HepG2 (cell line): Measurements from ENCODE around the gene SUB1. TPM values are rescaled to one million over a fixed set of nuclear protein-coding genes. Genes with fewer than 3 reads are reported as not detected.

Experiments
- ATAC-seq: fragments of 200-7000 bp; cut with Tn5 transposase; 3 replicates; pipeline ENCODE4 v1.9.1; 2020; ENCODE audit warnings: mild to moderate bottlenecking, moderate library complexity
- BruUV-seq: library from RNA; stranded (reverse); fragments of 400-500 nt; replicated peaks from 2 replicates; lab custom pipeline; 2021; lab: Mats Ljungman, UMichigan
- CTCF ChIA-PET: fragments of 300-600 bp; formaldehyde crosslinking; extraction: SDS; loops from one replicate; lab custom pipeline; 2021; ENCODE audit warnings: low total read pairs, inconsistent platforms, low intra/inter-chr PET ratio; lab: Yijun Ruan, JAX
- POLR2A ChIA-PET: fragments of 350-600 bp; sonication (Branson Sonifier 250); formaldehyde crosslinking; loops from one replicate; lab custom pipeline; 2020; ENCODE audit warnings: antibody characterized with exemption, inconsistent platforms; lab: Yijun Ruan, JAX
- DNase-seq: peaks from one replicate; pipeline ENCODE4 v3.0.0-alpha.2; 2015; ENCODE audit warnings: low spot score
- FAIRE-seq: peaks from 3 replicates; lab custom pipeline; 2011; peaks lifted over from hg19 to GRCh38; lab: Jason Lieb, UNC
- H2AFZ ChIP-seq: one replicate; pipeline ENCODE4 v1.6.1; 2011; ENCODE audit warnings: low read length, inconsistent platforms
- H3K27ac ChIP-seq: fragments of 300-600 bp; 3 replicates; pipeline ENCODE4 v1.8.0; 2011; ENCODE audit warnings: mixed run types, mild to moderate bottlenecking, mixed read lengths, low read length, inconsistent platforms; ENCODE audit not compliant: insufficient read depth; ENCODE audit errors: extremely low read length
- H3K27me3 ChIP-seq, 2 experiments: fragments of 200-600 bp in 1 of 2; 2 replicates in 1 of 2; 3 replicates in 1 of 2; pipeline versions ENCODE4 v1.6.0 to v1.8.0; 2011; ENCODE audit warnings: low read length in 2 of 2, mild to moderate bottlenecking in 2 of 2, moderate library complexity in 2 of 2, inconsistent platforms in 1 of 2; ENCODE audit not compliant: insufficient read depth in 2 of 2, control insufficient read depth in 1 of 2
- H3K36me3 ChIP-seq, 2 experiments: fragments of 200-600 bp in 1 of 2; replicated peaks in 1 of 2; 2 replicates in 1 of 2; 3 replicates in 1 of 2; pipeline versions ENCODE4 v1.5.1 to v1.8.0; 2011; ENCODE audit warnings: low read length in 2 of 2, inconsistent platforms in 1 of 2; ENCODE audit not compliant: insufficient read depth in 2 of 2, control insufficient read depth in 1 of 2
- H3K4me1 ChIP-seq: 2 replicates; pipeline ENCODE4 v1.5.1; 2012; ENCODE audit warnings: low read length, inconsistent platforms; ENCODE audit not compliant: insufficient read depth
- H3K4me2 ChIP-seq: 2 replicates; pipeline ENCODE4 v1.6.0; 2011; ENCODE audit warnings: low read depth, low read length, inconsistent platforms
- H3K4me3 ChIP-seq, 3 experiments: fragments of 200-600 bp in 1 of 3; sonication (generic), shearing (Covaris generic) in 1 of 3; replicated peaks in 1 of 3; 2 replicates each; pipeline ENCODE4 v1.5.1; 2011 to 2016; ENCODE audit warnings: low read length in 3 of 3, inconsistent platforms in 2 of 3, low read depth in 2 of 3, mild to moderate bottlenecking in 2 of 3, control low read depth in 1 of 3, mixed read lengths in 1 of 3; ENCODE audit not compliant: insufficient read depth in 1 of 3
- H3K79me2 ChIP-seq: one replicate; pipeline ENCODE4 v1.6.1; 2011; ENCODE audit warnings: low read length, inconsistent platforms; ENCODE audit not compliant: insufficient read depth
- H3K9ac ChIP-seq: 2 replicates; pipeline ENCODE4 v1.6.0; 2011; ENCODE audit warnings: mild to moderate bottlenecking, low read depth, low read length, inconsistent platforms; ENCODE audit not compliant: insufficient read depth
- H3K9me3 ChIP-seq: 2 replicates; pipeline ENCODE4 v1.5.1; 2012; ENCODE audit warnings: mild to moderate bottlenecking, low read length
- H4K20me1 ChIP-seq: 2 replicates; pipeline ENCODE4 v1.6.0; 2011; ENCODE audit warnings: inconsistent platforms, mild to moderate bottlenecking, low read length, moderate library complexity; ENCODE audit not compliant: insufficient read depth
- ATF5 ChIP-seq: sonication (generic); formaldehyde crosslinking; IDR thresholded peaks from 2 replicates; pipeline ENCODE4 v1.4.0; 2020; ENCODE audit warnings: mild to moderate bottlenecking, low read depth, missing genetic modification reagents
- CBFB ChIP-seq: sonication (generic); formaldehyde crosslinking; IDR thresholded peaks from 2 replicates; pipeline ENCODE4 v1.4.0; 2020; ENCODE audit warnings: missing genetic modification reagents
- DBP ChIP-seq: sonication (generic); formaldehyde crosslinking; IDR thresholded peaks from 2 replicates; pipeline ENCODE4 v1.4.0; 2020; ENCODE audit warnings: missing genetic modification reagents; ENCODE audit errors: not compliant biosample characterization
- FOXP4 ChIP-seq: sonication (generic); formaldehyde crosslinking; IDR thresholded peaks from 2 replicates; pipeline ENCODE4 v1.4.0; 2020; ENCODE audit warnings: missing genetic modification reagents
- GABPB1 ChIP-seq: IDR thresholded peaks from 2 replicates; pipeline ENCODE4 v1.6.1; 2016; ENCODE audit warnings: mild to moderate bottlenecking, missing genetic modification reagents, moderate library complexity, missing compliant biosample characterization
- GTF2F1 ChIP-seq: fragments of 150-350 bp; IDR thresholded peaks from 2 replicates; pipeline ENCODE4 v1.6.1; 2014; ENCODE audit warnings: low read length
- HMGA1 ChIP-seq: sonication (generic); formaldehyde crosslinking; conservative IDR thresholded peaks from 2 replicates; pipeline ENCODE4 v1.4.0; 2020; ENCODE audit warnings: missing genetic modification reagents
- KDM5B ChIP-seq: sonication (generic); formaldehyde crosslinking; IDR thresholded peaks from 2 replicates; pipeline ENCODE4 v1.4.0; 2020; ENCODE audit warnings: missing genetic modification reagents, mild to moderate bottlenecking, borderline replicate concordance
- NCOA1 ChIP-seq: sonication (generic); formaldehyde crosslinking; IDR thresholded peaks from 2 replicates; pipeline ENCODE4 v1.9.0; 2021; ENCODE audit warnings: missing genetic modification reagents
- NR2F1 ChIP-seq, 2 experiments: fragments of 450-650 bp in 1 of 2; formaldehyde crosslinking in 1 of 2; IDR thresholded peaks; 2 replicates each; pipeline versions ENCODE4 v1.5.0 to v1.6.1; 2016 to 2020; ENCODE audit warnings: mild to moderate bottlenecking in 1 of 2, missing compliant biosample characterization in 1 of 2, missing genetic modification reagents in 1 of 2, moderate library complexity in 1 of 2
- TSC22D2 ChIP-seq: sonication (generic); formaldehyde crosslinking; IDR thresholded peaks from 2 replicates; pipeline ENCODE4 v1.5.1; 2020; ENCODE audit warnings: missing genetic modification reagents, mild to moderate bottlenecking, borderline replicate concordance
- ZBTB42 ChIP-seq: sonication (generic); formaldehyde crosslinking; IDR thresholded peaks from 2 replicates; pipeline ENCODE4 v1.5.0; 2020; ENCODE audit warnings: mild to moderate bottlenecking, missing genetic modification reagents
- ZNF337 ChIP-seq: sonication (generic); formaldehyde crosslinking; IDR thresholded peaks from 2 replicates; pipeline ENCODE4 v1.5.1; 2020; ENCODE audit warnings: missing genetic modification reagents, low read depth, mild to moderate bottlenecking, borderline replicate concordance
- ZNF33B ChIP-seq: sonication (generic); formaldehyde crosslinking; IDR thresholded peaks from 2 replicates; pipeline ENCODE4 v1.5.1; 2020; ENCODE audit warnings: mild to moderate bottlenecking, missing genetic modification reagents
- ZNF468 ChIP-seq: sonication (generic); formaldehyde crosslinking; IDR thresholded peaks from 2 replicates; pipeline ENCODE4 v1.8.0; 2022; ENCODE audit warnings: mild to moderate bottlenecking, moderate library complexity, missing genetic modification reagents
- ZNF512 ChIP-seq: sonication (generic); formaldehyde crosslinking; IDR thresholded peaks from 2 replicates; pipeline ENCODE4 v1.4.0; 2020; ENCODE audit warnings: mild to moderate bottlenecking, missing genetic modification reagents
- ZNF563 ChIP-seq: sonication (generic); formaldehyde crosslinking; IDR thresholded peaks from 2 replicates; pipeline ENCODE4 v1.8.0; 2022; ENCODE audit warnings: mild to moderate bottlenecking, moderate library complexity, missing genetic modification reagents
- ZNF704 ChIP-seq: sonication (generic); formaldehyde crosslinking; IDR thresholded peaks from 2 replicates; pipeline ENCODE4 v1.8.1; 2023; ENCODE audit warnings: mild to moderate bottlenecking, inconsistent platforms, moderate library complexity, missing genetic modification reagents, borderline replicate concordance
- ZNF878 ChIP-seq: sonication (generic); formaldehyde crosslinking; IDR thresholded peaks from 2 replicates; pipeline ENCODE4 v1.8.1; 2023; ENCODE audit warnings: mild to moderate bottlenecking, missing genetic modification reagents, moderate library complexity
- WGBS: methylation state at CpG from one replicate; pipeline ENCODE4 v1.1.6; 2017; ENCODE audit warnings: low lambda C conversion rate; 5-methylcytosine and 5-hydroxymethylcytosine counted together
- in situ Hi-C: cut with HindIII; loops from 2 replicates; pipeline ENCODE4 v1.10.0; 2017; ENCODE audit warnings: low pct_unique_long_range_greater_than_20kb; ENCODE audit not compliant: extremely low pct_ligation_motif_present
- intact Hi-C: fragments of 100-400 bp; cut with micrococcal nuclease; formaldehyde crosslinking; loops from one replicate; pipeline ENCODE4 v1.10.0; 2022; ENCODE audit not compliant: unreplicated experiment
- polyA plus RNA-seq, 8 experiments: library from polyadenylated mRNA; depleted of rRNA in 3 of 8; stranded (reverse) in 7 of 8; unstranded in 1 of 8; fragments of >200 nt; fragmentation: Illumina TruSeq in 4 of 8; extraction: Trizol in 4 of 8; gene quantifications; 2 replicates each; pipeline versions ENCODE4 v1.2.1 to v1.2.3, GENCODE V29; 2011 to 2016; ENCODE audit warnings: low read depth in 4 of 8, missing spikeins in 1 of 8, mixed read lengths in 1 of 8; ENCODE audit not compliant: insufficient read depth in 1 of 8
- total RNA-seq, 5 experiments: library from RNA; depleted of rRNA; stranded (reverse); fragments of >200 nt; fragmentation: Illumina TruSeq; extraction: Trizol; gene quantifications; 2 replicates each; pipeline ENCODE4 v1.2.3, GENCODE V29; 2016; ENCODE audit warnings: low read depth in 1 of 5

Gene SUB1
- total and polyA plus RNA-seq, 2 of the 13 experiments (the other 11 are each of a cell fraction or from before 2014, with no cell fraction given), result 182 to 693 TPM

- TF ChIP-seq ZNF512 (CRISPR knock-in tag) (no peak), ZNF33B (CRISPR knock-in tag) (no peak), ATF5 (no peak), HMGA1 (no peak), ZNF468 (CRISPR knock-in tag) (no peak), KDM5B (CRISPR knock-in tag) (no peak), ZNF878 (CRISPR knock-in tag) (no peak), ZNF704 (CRISPR knock-in tag) (no peak)
Measured at GRCh38 chr5:32559921-32560320, 25.4 kb upstream of the SUB1 start (continued).

GRCh38 chr5:32562056-32562455 lies 23.3 kb upstream of the SUB1 start:
- in situ Hi-C loops, result no loop called here
- no peak for ATAC-seq
- WGBS, result 98% methylated on average over 2 of the region's 2 CpGs
- no peak for TF ChIP-seq TSC22D2 (CRISPR knock-in tag)
- TF ChIP-seq DBP, result no peak
- TF ChIP-seq NCOA1 (CRISPR knock-in tag), result no peak
- TF ChIP-seq GTF2F1, result no peak
- no peak for TF ChIP-seq ZBTB42 (CRISPR knock-in tag)
- no peak for TF ChIP-seq ZNF337
- no peak for TF ChIP-seq CBFB (CRISPR knock-in tag)
- TF ChIP-seq NR2F1 (CRISPR knock-in tag; IDR thresholded peaks at IDR 0.05), result no peak
- no peak for TF ChIP-seq ZNF563 (CRISPR knock-in tag)
- no peak for TF ChIP-seq GABPB1
- TF ChIP-seq FOXP4, result no peak

More at GRCh38 chr5:32562056-32562455, 23.3 kb upstream of the SUB1 start:
- no peak overlapping the region for H3K9ac ChIP-seq
- no peak overlapping the region for H3K27ac ChIP-seq
- no peaks in the 10 kb centered on the region for H3K79me2 ChIP-seq
- no TSS peak for BruUV-seq
- no peaks in the 10 kb centered on the region for H4K20me1 ChIP-seq
- H3K4me1 ChIP-seq, result peaks cover 75% of the 10 kb centered on the region
- ChIA-PET POLR2A (no interaction called here), CTCF (no interaction called here)
- intact Hi-C loops, result no loop called here
- no peak for DNase-seq
- no peak for FAIRE-seq
- no peak overlapping the region for H3K4me2 ChIP-seq
- H3K9me3 ChIP-seq, result peaks cover 7% of the 10 kb centered on the region; the same call in 1 of the 2 replicates
- H3K36me3 ChIP-seq, result no peaks in the 10 kb centered on the region
- H3K27me3 ChIP-seq, result no peaks in the 10 kb centered on the region
- H3K4me3 ChIP-seq, result no peak overlapping the region
- H2AFZ ChIP-seq, result no peak overlapping the region
